ENCODE data around the gene ADAMTSL2.
"Not testable (repeated sequence)": the region's sequence is repeated elsewhere in the genome, so short reads cannot be mapped to it uniquely, and the experiment has no call there.

The ADAMTSL2 gene

DNA sequence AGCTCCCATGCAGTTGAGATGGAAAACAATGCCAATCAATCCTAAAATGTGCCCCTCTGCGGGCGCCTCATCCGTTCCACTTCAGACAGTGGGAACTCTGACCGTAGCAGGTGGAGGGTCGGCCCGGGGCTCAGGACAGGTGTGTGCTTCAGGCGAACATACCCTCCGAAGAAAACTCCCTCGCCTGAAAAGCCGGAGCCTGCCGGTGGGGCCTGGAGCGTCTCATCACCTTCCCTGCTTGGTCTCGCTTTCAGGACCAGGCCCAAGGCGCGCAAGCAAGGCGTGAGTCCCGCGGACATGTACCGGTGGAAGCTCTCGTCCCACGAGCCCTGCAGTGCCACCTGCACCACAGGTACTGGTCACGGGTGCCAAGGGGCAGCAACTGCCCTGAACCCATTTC lies 26.4 kb downstream of the ADAMTSL2 start:
- no peak for DNase-seq

DNA sequence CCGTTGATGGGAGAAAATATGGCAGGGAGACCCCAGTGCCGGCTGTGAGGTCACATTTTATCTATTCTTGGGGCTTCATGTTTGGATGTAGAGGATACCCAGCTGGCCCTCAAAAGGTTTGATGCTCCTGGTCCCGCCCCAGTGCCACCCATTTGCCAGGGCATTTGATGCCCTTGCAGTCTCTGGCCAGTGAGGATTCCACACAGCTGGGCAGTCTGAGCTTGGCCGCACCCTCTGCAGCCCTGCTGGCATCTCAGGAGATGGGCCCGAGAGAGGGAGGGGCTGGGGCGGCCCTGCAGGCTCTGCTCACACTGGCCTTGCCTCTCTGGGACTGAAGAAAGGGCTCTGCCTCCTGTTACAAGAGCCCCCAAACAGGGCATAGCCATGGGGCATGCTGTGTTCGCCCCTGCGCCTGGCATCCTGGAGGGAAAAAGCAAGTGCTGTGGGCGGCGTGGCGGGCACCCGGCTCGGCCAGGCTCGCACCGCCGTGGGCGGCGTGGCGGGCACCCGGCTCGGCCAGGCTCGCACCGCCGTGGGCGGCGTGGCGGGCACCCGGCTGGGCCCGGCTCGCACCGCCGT lies 27.6 kb downstream of the ADAMTSL2 start:
- no peak for DNase-seq

GRCh38 chr9:133562611-133563290 lies 28.2 kb downstream of the ADAMTSL2 start:
- DNase-seq = no peak

GRCh38 chr9:133563291-133563796 lies 28.8 kb downstream of the ADAMTSL2 start:
- DNase-seq = no peak

- DNase-seq = not testable (repeated sequence)
These were observed 29.3 kb downstream of the ADAMTSL2 start for GRCh38 chr9:133563814-133564213.

GRCh38 chr9:133564451-133565116 lies 30.1 kb downstream of the ADAMTSL2 start:
- no peak for DNase-seq

- DNase-seq = no peak
These were observed 31.9 kb downstream of the ADAMTSL2 start for GRCh38 chr9:133566382-133566781.

- DNase-seq = no peak
These were observed 32.3 kb downstream of the ADAMTSL2 start for GRCh38 chr9:133566817-133567216.

DNA sequence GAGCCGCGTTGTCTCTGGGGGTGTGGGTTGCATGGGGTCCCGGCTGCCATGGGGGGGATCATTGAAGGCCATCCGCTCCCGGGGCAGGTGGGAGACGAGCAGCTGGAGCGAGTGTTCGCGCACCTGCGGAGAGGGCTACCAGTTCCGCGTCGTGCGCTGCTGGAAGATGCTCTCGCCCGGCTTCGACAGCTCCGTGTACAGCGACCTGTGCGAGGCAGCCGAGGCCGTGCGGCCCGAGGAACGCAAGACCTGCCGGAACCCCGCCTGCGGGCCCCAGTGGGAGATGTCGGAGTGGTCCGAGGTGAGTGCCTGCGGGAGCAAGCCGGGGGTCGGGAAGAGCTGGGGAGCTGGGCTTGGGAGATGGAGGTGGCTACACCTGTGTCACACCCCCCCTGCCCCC lies 33.7 kb downstream of the ADAMTSL2 start:
- no peak for DNase-seq

DNA sequence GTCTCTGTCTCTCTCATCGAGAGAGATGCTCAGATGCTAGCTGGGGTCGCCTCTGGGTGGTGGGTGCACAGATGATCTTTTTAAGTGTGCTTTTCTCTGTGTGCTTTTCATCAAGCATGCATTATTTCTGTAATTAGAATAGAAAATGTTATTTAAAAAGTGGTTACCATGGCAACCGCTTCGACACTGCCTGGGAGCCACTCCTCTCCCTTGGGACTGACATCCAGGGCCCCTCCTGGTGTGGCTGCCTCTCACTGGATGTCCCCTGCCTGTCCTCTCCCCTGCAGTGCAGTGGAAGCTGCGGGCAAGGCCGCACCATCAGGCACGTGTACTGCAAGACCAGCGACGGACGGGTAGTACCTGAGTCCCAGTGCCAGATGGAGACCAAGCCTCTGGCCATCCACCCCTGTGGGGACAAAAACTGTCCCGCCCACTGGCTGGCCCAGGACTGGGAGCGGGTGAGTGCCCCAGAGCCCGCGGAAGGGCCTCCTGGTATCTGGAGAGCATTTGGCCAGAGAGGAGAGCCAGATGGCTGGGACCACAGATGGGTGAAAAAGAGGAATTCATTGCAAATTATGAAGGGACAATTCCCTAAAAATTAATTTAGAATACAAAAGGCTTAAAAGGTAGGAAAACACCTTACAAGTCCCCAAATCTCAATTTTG lies 34.7 kb downstream of the ADAMTSL2 start:
- no peak for DNase-seq

DNA sequence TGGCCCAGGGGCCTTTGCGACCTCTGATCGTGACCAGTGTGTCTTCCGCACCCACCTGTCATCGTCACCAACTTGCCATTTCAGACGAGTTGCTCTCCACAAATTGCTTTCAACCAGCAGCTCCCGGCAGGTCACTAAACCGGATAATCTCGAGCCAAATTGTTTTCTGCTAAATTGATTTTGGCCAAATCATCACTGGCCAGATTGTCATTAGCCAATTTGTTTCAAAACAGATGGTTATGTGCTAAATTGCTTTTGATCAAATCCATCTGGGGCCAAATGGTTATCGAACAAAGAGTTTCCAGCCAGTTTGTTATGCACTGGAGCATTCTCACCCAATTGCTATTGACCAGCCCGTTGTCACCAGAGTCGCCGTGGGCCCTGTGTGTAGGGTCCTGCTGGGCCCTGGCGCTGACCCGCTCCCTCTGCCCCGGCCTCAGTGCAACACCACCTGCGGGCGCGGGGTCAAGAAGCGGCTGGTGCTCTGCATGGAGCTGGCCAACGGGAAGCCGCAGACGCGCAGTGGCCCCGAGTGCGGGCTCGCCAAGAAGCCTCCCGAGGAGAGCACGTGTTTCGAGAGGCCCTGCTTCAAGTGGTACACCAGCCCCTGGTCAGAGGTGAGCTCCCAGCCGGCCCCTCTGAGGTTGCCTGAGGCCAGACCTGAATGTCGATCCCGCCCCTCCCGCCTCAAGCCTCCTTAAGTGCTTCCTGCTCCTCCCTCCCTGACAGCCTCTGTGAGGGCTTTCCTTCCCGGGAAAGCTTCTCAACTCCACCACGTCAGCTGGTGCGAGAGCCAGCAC lies 35.6 kb downstream of the ADAMTSL2 start:
- DNase-seq = no peak

DNA sequence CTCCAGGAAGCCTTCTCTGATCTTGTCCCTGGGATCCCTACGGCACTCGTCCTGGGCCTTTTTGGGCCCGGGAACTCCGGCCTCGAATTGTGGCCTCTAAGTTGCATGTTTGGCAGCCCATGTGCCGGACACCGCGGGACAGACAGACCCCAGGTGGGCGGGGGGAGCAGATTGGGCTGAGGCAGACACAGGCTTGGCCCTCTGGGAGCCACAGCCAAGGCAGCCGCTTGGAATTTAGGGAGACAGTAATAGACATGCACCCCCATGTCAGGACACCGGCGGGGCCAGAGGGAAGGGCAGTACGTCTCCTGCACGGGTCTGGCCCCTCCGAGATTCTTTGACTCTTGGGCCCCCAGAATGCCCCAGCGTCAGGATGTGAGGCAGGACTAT lies 36.2 kb downstream of the ADAMTSL2 start:
- DNase-seq = no peak

- no peak for DNase-seq
These were observed 36.9 kb downstream of the ADAMTSL2 start for GRCh38 chr9:133571391-133571890.

DNA sequence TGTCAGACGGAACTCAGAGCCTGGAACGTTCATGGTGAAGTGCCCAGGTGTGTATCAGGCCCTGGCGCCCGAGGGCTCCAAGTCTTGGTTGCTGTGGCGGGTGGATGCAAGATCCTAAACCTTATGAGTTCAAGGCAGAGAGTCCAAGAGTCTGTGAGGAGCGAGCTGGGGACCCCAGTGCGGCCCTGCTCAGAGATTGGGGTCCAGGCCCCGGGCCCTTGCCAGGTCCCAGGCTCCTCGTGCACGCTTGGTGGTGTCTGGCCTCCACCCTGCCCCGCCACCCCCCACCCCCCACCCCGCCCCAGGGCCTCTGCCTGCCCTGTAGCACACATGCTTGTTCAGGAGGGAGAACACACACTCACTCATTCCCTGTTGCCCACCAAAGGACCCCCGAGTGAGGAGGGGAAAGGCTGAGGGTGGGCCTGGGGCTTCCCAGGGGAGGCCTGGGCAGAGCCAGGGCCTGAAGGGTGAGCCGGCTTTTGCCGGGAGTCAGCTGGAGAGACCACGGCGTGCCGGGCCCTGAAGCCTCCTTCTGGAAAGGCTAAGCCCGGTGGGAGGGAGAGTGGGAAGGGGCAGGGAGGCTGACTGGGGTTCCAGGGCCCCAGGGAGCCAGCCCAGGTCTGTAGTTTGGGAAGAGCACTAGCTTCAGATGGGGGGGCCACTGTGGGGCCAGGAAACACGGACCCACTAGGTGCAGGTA lies 37.5 kb downstream of the ADAMTSL2 start:
- no peak for DNase-seq

DNA sequence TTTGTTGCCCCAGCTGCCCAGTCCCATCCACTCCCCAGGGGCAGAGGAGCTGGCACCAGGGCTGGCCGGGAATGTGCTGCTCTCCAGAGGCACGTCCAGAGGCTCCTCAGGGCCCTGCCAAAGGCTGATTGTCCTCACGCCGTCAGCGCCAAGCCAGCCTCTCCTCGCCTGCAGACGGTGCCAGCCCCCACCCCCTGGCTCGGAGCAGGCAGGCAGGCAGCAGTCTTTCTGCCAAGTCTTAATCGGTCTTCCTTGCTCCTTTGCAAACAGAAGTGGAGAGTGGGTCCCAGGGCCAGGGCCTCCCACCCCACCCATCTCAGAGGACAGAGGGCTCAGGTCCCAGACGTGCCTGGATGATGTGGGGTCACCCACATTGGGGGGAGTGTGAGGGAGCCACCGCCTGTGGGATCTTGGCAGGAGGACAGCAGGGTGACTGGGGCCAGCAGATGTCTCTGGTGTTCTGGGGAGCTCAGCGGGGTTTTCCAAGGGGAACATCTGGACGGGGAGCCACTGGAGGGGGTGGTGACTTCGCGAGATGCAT lies 38.4 kb downstream of the ADAMTSL2 start:
- no peak for DNase-seq

DNA sequence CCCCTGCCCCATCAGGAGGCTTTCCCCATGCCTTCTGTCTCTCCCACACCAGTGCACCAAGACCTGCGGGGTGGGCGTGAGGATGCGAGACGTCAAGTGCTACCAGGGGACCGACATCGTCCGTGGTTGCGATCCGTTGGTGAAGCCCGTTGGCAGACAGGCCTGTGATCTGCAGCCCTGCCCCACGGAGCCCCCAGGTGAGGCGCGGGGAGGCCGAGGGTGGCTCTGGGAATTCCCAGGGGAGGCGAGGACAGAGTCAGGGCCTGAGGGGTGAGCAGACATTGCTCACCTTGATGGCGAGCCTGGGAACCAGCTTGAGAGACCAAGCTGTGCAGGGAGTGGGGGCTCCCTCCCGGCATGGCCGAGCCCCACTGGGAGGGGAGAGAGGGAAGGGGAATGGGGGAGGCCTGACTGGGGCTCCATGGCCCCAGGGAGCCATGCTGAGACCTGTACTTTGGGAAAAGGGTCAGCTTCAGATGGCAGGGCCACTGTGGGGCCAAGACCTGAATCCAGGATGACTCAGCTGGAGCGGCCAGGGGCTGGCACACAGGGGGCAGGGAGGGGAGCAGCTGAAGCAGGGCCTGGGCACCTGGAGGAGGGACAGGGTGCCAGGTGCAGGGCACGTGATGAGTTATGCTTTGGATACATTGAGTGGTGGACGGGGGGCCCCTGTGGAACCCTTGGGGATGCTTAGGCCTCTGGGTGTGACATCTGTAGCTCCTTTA lies 39.4 kb downstream of the ADAMTSL2 start:
- no peak for DNase-seq

DNA sequence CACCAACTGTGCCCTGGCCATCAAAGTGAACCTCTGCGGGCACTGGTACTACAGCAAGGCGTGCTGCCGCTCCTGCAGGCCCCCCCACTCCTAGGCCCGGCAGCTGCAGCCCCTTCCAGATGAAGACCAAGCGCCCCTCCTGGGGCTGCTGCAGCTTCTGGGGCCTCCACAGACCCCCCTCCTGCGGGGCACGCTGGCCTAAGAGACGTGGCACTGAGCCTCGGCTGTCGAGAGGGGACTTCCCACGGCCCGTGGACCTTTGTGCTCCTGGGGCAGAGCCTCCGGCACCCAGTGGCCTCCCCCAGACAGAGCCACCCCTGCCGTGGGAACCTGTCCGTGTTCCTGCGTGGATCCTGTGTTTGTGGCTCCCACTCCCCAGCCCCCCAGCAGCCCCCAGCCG lies 40.3 kb downstream of the ADAMTSL2 start:
- DNase-seq = no peak

DNA sequence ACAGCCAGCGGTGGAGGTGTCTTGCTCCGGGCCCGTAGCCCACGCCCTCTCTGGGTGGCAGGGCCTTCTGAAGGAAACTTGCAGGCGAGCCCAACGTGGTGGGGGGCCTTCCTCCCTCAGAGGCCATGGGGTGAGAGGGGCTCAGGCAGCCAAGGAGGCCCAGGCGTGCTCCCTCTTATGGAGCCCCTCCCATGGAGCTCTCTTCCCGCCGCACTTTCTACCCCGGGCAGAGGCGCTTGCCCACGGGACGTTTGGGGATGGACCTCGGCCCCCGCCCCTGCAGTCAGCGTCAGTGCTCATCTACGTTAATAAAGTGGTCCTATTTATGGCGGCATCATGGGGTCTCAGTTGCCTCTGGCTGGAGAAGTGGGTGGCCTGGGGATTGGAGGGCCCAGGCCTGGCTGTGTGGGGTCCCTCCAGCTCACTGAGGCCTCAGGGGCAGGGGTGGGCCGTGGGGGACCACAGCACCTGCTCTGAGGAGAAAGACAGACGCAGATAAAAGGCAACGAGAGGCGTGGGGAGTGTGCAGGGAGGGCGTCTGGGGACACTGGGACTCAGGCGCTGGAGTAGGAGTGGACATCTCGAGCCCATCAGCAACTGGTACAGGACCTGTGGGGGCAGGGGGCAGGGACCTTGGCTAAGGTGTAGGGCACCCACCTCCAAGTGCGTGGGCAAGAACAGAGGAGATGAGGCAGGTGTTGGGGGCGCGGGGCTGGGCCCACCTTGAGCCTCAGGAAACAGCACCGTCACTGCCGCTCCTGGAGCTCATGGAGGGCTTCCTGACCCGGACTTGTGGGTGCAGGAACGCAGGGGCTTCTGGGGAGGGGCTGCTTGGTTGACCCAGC lies 40.9 kb downstream of the ADAMTSL2 start:
- DNase-seq = no peak

- no peak for DNase-seq
These were observed 41.7 kb downstream of the ADAMTSL2 start for GRCh38 chr9:133576031-133576874.
